Measurements from ENCODE around the gene TANGO6.

TANGO6 gene

GRCh38 chr16:68999114-68999513 lies 155.8 kb downstream of the TANGO6 start:
- TF ChIP-seq EZH2phosphoT487 (IDR thresholded peaks at IDR 0.05; ENCODE audit: borderline replicate concordance, low read length) (no peak), CTCF (IDR thresholded peaks at IDR 0.05; ENCODE audit: low read depth, low read length, poor library complexity, severe bottlenecking) (no peak)
- H3K9me2 ChIP-seq (replicated peaks; ENCODE audit: control insufficient read depth, low read length) = no peaks in the 10 kb centered on the region
- no peak overlapping the region for H3K27ac ChIP-seq (ENCODE audit: low read depth, low read length)
- no peaks in the 10 kb centered on the region for H3K27me3 ChIP-seq (ENCODE audit: control insufficient read depth, low read length)
- no peaks in the 10 kb centered on the region for H3K4me1 ChIP-seq (ENCODE audit: control insufficient read depth, low read length)
- H3K4me3 ChIP-seq (ENCODE audit: low read length) = no peak overlapping the region
- H3K36me3 ChIP-seq (ENCODE audit: control insufficient read depth, low read length) = no peaks in the 10 kb centered on the region
- H3K4me2 ChIP-seq (ENCODE audit: low read length) = no peak overlapping the region
- no peaks in the 10 kb centered on the region for H4K20me1 ChIP-seq (ENCODE audit: control insufficient read depth, insufficient read depth, low read depth, low read length)
- no peaks in the 10 kb centered on the region for H3K79me2 ChIP-seq (ENCODE audit: control insufficient read depth, low read length)
- H3F3A ChIP-seq (ENCODE audit: control insufficient read depth, insufficient read depth) = no peaks in the 10 kb centered on the region
- H3K9me3 ChIP-seq (ENCODE audit: control insufficient read depth, insufficient read depth, low read length) = peaks cover 3% of the 10 kb centered on the region; the same call in 1 of the 2 replicates

- Histone ChIP-seq H3K4me2 (ENCODE audit: low read length) (no peak overlapping the region), H4K20me1 (ENCODE audit: control insufficient read depth, insufficient read depth, low read depth, low read length) (no peaks in the 10 kb centered on the region), H3K4me3 (ENCODE audit: low read length) (no peak overlapping the region), H3K9me3 (ENCODE audit: control insufficient read depth, insufficient read depth, low read length) (peaks cover 10% of the 10 kb centered on the region), H3K9me2 (replicated peaks; ENCODE audit: control insufficient read depth, low read length) (no peaks in the 10 kb centered on the region), H3K27me3 (ENCODE audit: control insufficient read depth, low read length) (no peaks in the 10 kb centered on the region), H3K36me3 (ENCODE audit: control insufficient read depth, low read length) (no peaks in the 10 kb centered on the region), H3K79me2 (ENCODE audit: control insufficient read depth, low read length) (no peaks in the 10 kb centered on the region), H3K27ac (ENCODE audit: low read depth, low read length) (no peak overlapping the region), H3F3A (ENCODE audit: control insufficient read depth, insufficient read depth) (no peaks in the 10 kb centered on the region), H3K4me1 (ENCODE audit: control insufficient read depth, low read length) (no peaks in the 10 kb centered on the region)
- TF ChIP-seq CTCF (IDR thresholded peaks at IDR 0.05; ENCODE audit: low read depth, low read length, poor library complexity, severe bottlenecking) = no peak
Observed at GRCh38 chr16:69003500-69003899, 160.2 kb downstream of the TANGO6 start.

- no peak overlapping the region for H3K4me2 ChIP-seq (ENCODE audit: low read length)
- H3K4me3 ChIP-seq (ENCODE audit: low read length) = no peak overlapping the region
- H3K79me2 ChIP-seq (ENCODE audit: control insufficient read depth, low read length) = no peaks in the 10 kb centered on the region
- H3F3A ChIP-seq (ENCODE audit: control insufficient read depth, insufficient read depth) = no peaks in the 10 kb centered on the region
- peaks cover 10% of the 10 kb centered on the region for H3K9me3 ChIP-seq (ENCODE audit: control insufficient read depth, insufficient read depth, low read length)
- H3K9me2 ChIP-seq (replicated peaks; ENCODE audit: control insufficient read depth, low read length) = no peaks in the 10 kb centered on the region
- TF ChIP-seq EZH2phosphoT487 (IDR thresholded peaks at IDR 0.05; ENCODE audit: borderline replicate concordance, low read length) = no peak
- no peak for TF ChIP-seq CTCF (IDR thresholded peaks at IDR 0.05; ENCODE audit: low read depth, low read length, poor library complexity, severe bottlenecking)
- H3K4me1 ChIP-seq (ENCODE audit: control insufficient read depth, low read length) = no peaks in the 10 kb centered on the region
- H3K27me3 ChIP-seq (ENCODE audit: control insufficient read depth, low read length) = no peaks in the 10 kb centered on the region
- H3K36me3 ChIP-seq (ENCODE audit: control insufficient read depth, low read length) = no peaks in the 10 kb centered on the region
- H4K20me1 ChIP-seq (ENCODE audit: control insufficient read depth, insufficient read depth, low read depth, low read length) = no peaks in the 10 kb centered on the region
- no peak overlapping the region for H3K27ac ChIP-seq (ENCODE audit: low read depth, low read length)
Observed at GRCh38 chr16:69005641-69006355, 162.5 kb downstream of the TANGO6 start.

Measured in DOHH2 (cell line).